Right atrium auricular region (tissue), 2 donors: ENCODE measurements around the gene STX16. TPM values are rescaled to one million over a fixed set of nuclear protein-coding genes. Genes with fewer than 3 reads are reported as not detected.

Experiments
- DNase-seq: peaks from one replicate; pipeline ENCODE4 v3.0.0-alpha.2; 2019; ENCODE audit warnings: low spot score
- H3K27ac ChIP-seq, 2 donors: fragments of 200-600 bp; sonication (generic); 1 replicate in 1 of 2; 2 replicates in 1 of 2; pipeline ENCODE4 v1.5.1; 2016 to 2019
- H3K27me3 ChIP-seq, 2 donors: fragments of 200-600 bp; sonication (generic); one replicate each; pipeline versions ENCODE4 v1.5.1 to v1.6.0; 2017 to 2019
- H3K36me3 ChIP-seq: fragments of 200-600 bp; sonication (generic); one replicate; pipeline ENCODE4 v1.5.1; 2016
- H3K4me1 ChIP-seq, 2 donors: fragments of 200-600 bp; sonication (generic); one replicate each; pipeline versions ENCODE4 v1.5.1 to v1.6.0; 2017 to 2019
- H3K4me3 ChIP-seq, 2 donors: fragments of 200-600 bp; sonication (generic); 1 replicate in 1 of 2; 2 replicates in 1 of 2; pipeline ENCODE4 v1.5.1; 2017 to 2019; ENCODE audit warnings: mild to moderate bottlenecking in 1 of 2, moderate library complexity in 1 of 2
- H3K9me3 ChIP-seq, 2 donors: fragments of 200-600 bp; sonication (generic); one replicate each; pipeline ENCODE4 v1.5.1; 2019
- total RNA-seq, 2 donors: library from RNA; depleted of rRNA; stranded (reverse); fragments of >200 nt; gene quantifications; one replicate each; pipeline ENCODE4 v1.1.0, GENCODE V29; 2016
- TF ChIP-seq, protein P1 (sequence below), 2 donors: fragments of 200-600 bp; sonication (generic); IDR thresholded peaks; one replicate each; pipeline ENCODE4 v1.5.1; 2019; ENCODE audit warnings: antibody characterized with exemption in 2 of 2

STX16 gene, protein sequence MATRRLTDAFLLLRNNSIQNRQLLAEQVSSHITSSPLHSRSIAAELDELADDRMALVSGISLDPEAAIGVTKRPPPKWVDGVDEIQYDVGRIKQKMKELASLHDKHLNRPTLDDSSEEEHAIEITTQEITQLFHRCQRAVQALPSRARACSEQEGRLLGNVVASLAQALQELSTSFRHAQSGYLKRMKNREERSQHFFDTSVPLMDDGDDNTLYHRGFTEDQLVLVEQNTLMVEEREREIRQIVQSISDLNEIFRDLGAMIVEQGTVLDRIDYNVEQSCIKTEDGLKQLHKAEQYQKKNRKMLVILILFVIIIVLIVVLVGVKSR
- total RNA-seq: 10 to 100 TPM; 20.9 to 26.1 TPM

DNA sequence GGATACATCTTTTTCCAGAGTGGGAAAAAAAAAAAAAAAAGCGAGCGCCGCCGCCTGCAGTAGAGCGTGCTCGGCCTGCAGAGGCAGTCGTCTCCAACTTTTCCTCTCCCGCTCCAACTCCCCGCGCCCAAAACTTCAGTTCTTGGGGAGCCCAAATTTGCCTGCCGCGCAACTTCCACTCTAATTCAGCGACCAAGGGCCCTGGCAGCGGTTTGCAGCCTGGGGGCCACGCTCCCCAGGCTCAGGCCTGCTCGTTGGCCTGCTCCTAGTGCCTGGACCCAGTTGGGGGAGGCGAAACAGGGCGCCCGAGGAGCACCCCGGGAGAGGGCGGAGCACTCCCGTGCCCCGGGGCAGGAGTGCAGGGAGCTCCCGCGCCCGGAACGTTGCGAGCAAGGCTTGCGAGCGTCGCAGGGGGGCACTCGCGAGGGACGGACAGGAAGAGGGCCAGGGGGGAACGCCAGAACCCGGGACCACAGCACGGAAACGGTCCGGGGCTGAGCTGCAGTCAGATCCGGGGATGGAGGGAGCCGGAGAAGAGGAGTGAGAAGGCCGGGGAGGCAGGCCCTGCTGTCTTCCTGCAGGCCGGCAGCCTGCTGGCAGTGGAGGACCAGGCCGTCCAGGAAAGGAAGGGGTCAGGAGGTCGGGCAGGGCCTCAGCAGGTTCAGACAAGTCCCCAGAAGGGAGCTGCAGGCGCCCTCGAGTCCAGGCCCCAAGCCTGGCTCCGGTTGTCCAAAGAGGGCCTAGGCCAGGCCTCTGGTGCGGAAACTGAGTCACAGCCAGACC, at the start of gene STX16:
STX16 (plus strand) TSS at position 508 of the 783 bp plus-strand sequence. CDS start 724 bp downstream, outside the sequence.
- no peaks in the 10 kb centered on the region for H3K27me3 ChIP-seq
- TF ChIP-seq, protein P1, sequence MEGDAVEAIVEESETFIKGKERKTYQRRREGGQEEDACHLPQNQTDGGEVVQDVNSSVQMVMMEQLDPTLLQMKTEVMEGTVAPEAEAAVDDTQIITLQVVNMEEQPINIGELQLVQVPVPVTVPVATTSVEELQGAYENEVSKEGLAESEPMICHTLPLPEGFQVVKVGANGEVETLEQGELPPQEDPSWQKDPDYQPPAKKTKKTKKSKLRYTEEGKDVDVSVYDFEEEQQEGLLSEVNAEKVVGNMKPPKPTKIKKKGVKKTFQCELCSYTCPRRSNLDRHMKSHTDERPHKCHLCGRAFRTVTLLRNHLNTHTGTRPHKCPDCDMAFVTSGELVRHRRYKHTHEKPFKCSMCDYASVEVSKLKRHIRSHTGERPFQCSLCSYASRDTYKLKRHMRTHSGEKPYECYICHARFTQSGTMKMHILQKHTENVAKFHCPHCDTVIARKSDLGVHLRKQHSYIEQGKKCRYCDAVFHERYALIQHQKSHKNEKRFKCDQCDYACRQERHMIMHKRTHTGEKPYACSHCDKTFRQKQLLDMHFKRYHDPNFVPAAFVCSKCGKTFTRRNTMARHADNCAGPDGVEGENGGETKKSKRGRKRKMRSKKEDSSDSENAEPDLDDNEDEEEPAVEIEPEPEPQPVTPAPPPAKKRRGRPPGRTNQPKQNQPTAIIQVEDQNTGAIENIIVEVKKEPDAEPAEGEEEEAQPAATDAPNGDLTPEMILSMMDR (IDR thresholded peaks at IDR 0.05): peak; percentile 59 to 81
- no peaks in the 10 kb centered on the region for H3K9me3 ChIP-seq
- H3K4me3 ChIP-seq: peak within 1 kb of the TSS; percentile 84 to 97
- DNase-seq: peak; percentile 89
- peaks cover 0 to 43% of the 10 kb centered on the region in 2 donors for H3K4me1 ChIP-seq
- H3K27ac ChIP-seq: peak within 1 kb of the TSS; percentile 93 to 96
- no peaks in the 10 kb centered on the region for H3K36me3 ChIP-seq

DNA sequence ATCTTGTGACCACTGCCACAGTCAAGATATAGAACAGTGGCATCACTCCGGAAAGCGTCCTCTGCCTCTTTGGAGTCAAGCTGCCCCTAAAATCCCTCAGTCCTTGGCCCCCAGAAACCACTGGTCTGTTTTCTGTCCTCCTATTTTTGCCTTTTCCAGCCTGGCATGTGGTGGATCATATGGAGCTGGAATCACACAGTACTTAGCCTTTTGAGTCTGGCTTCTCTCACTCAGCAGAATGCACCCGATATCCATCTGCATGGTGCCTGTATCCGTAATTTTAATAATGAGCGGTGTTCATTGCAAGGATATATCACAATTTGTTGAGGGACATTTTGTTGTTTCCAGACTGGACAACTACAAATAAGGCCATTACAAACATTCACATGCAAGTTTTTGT, 49.0 kb upstream of the STX16 start:
- TF ChIP-seq, protein P1 (IDR thresholded peaks at IDR 0.05): no peak
- Histone ChIP-seq H3K36me3 (no peaks in the 10 kb centered on the region), H3K4me3 (no peak overlapping the region), H3K4me1 (no peaks in the 10 kb centered on the region), H3K27me3 (no peaks in the 10 kb centered on the region), H3K9me3 (peaks cover 0 to 6% of the 10 kb centered on the region in 2 donors), H3K27ac (no peak overlapping the region)
- no peak for DNase-seq

DNA sequence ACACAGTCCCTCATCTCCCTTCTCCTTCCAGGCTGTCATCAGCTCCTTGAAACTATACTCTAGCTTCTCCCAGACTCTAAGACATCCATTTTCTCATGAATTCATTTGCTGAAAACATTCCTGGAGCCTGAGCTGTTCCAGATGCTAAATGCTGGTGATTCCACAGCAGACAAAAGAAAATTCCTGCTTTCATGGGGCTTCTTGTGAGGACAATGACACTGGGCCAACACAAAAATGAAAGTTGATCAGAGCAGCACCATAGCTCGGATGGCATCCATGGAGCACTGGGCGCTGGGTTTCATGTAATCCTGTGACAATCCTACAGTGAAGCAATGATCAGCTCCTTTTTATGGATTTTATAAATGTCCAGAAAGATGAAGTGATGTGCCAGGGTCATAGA, 47.4 kb upstream of the STX16 start:
- H3K27me3 ChIP-seq: no peaks in the 10 kb centered on the region
- no peaks in the 10 kb centered on the region for H3K36me3 ChIP-seq
- TF ChIP-seq, protein P1 (IDR thresholded peaks at IDR 0.05): no peak
- no peak overlapping the region for H3K4me3 ChIP-seq
- peaks cover 0 to 6% of the 10 kb centered on the region in 2 donors for H3K9me3 ChIP-seq
- no peak for DNase-seq
- H3K27ac ChIP-seq: no peak overlapping the region
- no peaks in the 10 kb centered on the region for H3K4me1 ChIP-seq

DNA sequence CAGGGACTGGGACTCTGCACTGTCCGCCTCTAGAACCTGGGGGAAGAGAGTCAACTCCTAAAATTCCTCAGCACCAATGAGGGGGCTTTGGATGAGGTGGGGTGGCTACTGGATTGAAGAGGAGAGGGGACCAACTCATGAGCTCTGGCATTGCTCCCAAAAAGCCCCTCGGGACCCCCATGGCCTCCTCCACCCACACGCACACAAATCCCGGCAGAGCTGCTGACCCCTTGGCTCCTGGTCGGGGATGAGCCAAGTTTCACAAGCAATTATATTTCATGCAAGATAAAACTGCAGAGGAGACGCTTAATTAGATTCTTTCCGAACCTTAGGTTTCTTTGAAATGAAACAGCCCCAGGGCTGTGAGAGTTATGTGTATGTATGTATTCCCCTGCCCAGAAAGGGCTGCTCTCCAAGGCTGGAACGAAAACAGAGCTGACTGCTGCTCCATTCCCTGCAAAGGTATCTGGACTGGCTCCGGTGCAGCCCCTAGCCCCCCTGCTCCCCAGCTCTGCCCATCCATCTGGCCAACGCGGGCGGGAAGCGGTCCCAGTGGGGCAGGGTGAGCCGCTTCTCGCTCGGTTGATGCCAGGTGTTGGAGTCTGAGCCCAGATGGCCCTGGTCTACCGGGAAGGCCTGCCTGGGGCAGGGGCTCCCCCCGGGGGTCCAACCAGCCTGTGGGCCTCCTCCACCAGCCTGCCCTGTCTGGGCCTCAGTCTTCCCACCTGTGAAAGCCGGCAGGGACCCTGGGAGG, 46.8 kb upstream of the STX16 start:
- H3K27me3 ChIP-seq: no peaks in the 10 kb centered on the region
- H3K4me3 ChIP-seq: no peak overlapping the region
- H3K4me1 ChIP-seq: no peaks in the 10 kb centered on the region
- no peak overlapping the region for H3K27ac ChIP-seq
- no peaks in the 10 kb centered on the region for H3K36me3 ChIP-seq
- no peak for DNase-seq
- TF ChIP-seq, protein P1 (IDR thresholded peaks at IDR 0.05): no peak
- peaks cover 0 to 6% of the 10 kb centered on the region in 2 donors for H3K9me3 ChIP-seq

DNA sequence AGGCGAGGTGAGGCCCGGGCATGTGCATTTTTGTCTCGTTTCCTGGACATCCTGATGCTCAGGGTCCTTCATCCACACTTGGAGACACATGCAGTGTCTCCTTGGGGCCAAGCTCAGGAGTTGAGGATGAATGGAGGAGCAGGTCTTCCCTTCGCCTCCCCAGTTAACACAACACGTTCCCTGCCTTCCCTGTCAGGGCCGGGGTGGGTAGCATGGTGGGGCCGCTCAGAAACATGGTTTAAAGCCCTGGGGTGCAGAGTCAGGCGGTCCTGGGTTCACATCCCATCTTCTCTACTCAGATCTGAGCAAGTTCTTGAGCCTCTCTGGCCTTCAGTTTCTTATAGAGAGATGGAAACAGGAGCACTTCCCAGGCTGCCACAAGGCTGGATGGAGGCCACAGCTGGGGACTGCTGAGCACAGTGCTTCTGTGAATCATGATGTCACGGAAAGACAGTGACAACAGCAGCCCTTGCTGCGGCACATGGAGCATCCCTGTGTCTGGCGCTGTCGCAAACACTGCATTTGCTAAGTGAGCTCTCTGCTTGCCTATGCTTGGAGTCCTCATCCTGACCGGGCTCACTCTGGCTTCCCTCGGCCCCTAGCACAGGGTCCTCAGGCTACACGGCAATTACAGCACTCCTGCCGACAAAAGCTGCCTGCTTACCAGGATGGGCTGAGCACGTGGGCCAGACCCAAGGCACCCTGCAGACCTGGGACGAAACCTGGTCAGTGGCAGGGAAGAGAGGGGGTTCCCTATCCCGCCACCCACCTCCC, 45.6 kb upstream of the STX16 start:
- Histone ChIP-seq H3K4me1 (no peaks in the 10 kb centered on the region), H3K27me3 (no peaks in the 10 kb centered on the region), H3K36me3 (no peaks in the 10 kb centered on the region), H3K4me3 (no peak overlapping the region), H3K27ac (no peak overlapping the region), H3K9me3 (peaks cover 0 to 6% of the 10 kb centered on the region in 2 donors)
- TF ChIP-seq, protein P1 (IDR thresholded peaks at IDR 0.05): no peak
- no peak for DNase-seq
